ENCODE data around the gene USP54. TPM values are rescaled to one million over a fixed set of nuclear protein-coding genes. Genes with fewer than 3 reads are reported as not detected.

Gene USP54
- total and polyA plus RNA-seq, 2 experiments from 2014 or later: 15.1 to 27.4 TPM

- peaks cover 42% of the 10 kb centered on the region for H3K4me1 Mint-ChIP-seq
- Histone ChIP-seq H4K20me1 (replicated peaks; ENCODE audit: insufficient read depth) (no peaks in the 10 kb centered on the region), H3K9me2 (ENCODE audit: insufficient read depth) (no peaks in the 10 kb centered on the region), H3K36me3 (ENCODE audit: insufficient read depth) (no peaks in the 10 kb centered on the region), H3K79me2 (replicated peaks; ENCODE audit: insufficient read depth) (peaks cover 26% of the 10 kb centered on the region), H2AFZ (no peak overlapping the region), H3K4me3 (no peak overlapping the region), H3K4me2 (peak overlapping the region; percentile 58; the same call in 1 of the 2 replicates), H3K27ac (ENCODE audit: low read depth) (no peak overlapping the region), H3K27me3 (ENCODE audit: insufficient read depth) (no peaks in the 10 kb centered on the region), H3F3A (replicated peaks; ENCODE audit: low read depth) (no peaks in the 10 kb centered on the region; the same call in 1 of the 2 replicates), H3K4me1 (ENCODE audit: insufficient read depth) (peaks cover 32% of the 10 kb centered on the region)
- TF ChIP-seq EZH2 (IDR thresholded peaks at IDR 0.05; ENCODE audit: low read depth, unreplicated experiment): no peak
- no peak overlapping the region for H3K27ac Mint-ChIP-seq
- H3K36me3 Mint-ChIP-seq (ENCODE audit: low read depth): peaks cover 10% of the 10 kb centered on the region
- ATAC-seq (no peak), DNase-seq (ENCODE audit: low spot score) (no peak)
- H3K27me3 Mint-ChIP-seq (ENCODE audit: insufficient read depth, low read depth, poor library complexity): peaks cover 2% of the 10 kb centered on the region
- H3K9me3 Mint-ChIP-seq: peaks cover 5% of the 10 kb centered on the region; the same call in 1 of the 3 replicates
- H3K4me3 Mint-ChIP-seq: peak overlapping the region; percentile 29; the same call in 1 of the 3 replicates
These were observed 1.5 kb downstream of the USP54 start for GRCh38 chr10:73589563-73590126.

- Histone ChIP-seq H3K9me2 (ENCODE audit: insufficient read depth) (no peaks in the 10 kb centered on the region), H3K79me2 (replicated peaks; ENCODE audit: insufficient read depth) (peaks cover 26% of the 10 kb centered on the region), H3K36me3 (ENCODE audit: insufficient read depth) (no peaks in the 10 kb centered on the region), H3F3A (replicated peaks; ENCODE audit: low read depth) (no peaks in the 10 kb centered on the region; the same call in 1 of the 2 replicates), H3K4me2 (no peak overlapping the region), H3K4me1 (ENCODE audit: insufficient read depth) (peaks cover 32% of the 10 kb centered on the region), H3K27me3 (ENCODE audit: insufficient read depth) (no peaks in the 10 kb centered on the region), H4K20me1 (replicated peaks; ENCODE audit: insufficient read depth) (no peaks in the 10 kb centered on the region), H3K27ac (ENCODE audit: low read depth) (no peak overlapping the region), H2AFZ (no peak overlapping the region), H3K4me3 (no peak overlapping the region)
- no peak overlapping the region; the same call in 1 of the 2 replicates for H3K27ac Mint-ChIP-seq
- H3K36me3 Mint-ChIP-seq (ENCODE audit: low read depth): peaks cover 10% of the 10 kb centered on the region
- ATAC-seq (no peak), DNase-seq (ENCODE audit: low spot score) (no peak)
- H3K9me3 Mint-ChIP-seq: peaks cover 5% of the 10 kb centered on the region; the same call in 1 of the 3 replicates
- no peak overlapping the region for H3K4me3 Mint-ChIP-seq
- H3K27me3 Mint-ChIP-seq (ENCODE audit: insufficient read depth, low read depth, poor library complexity): peaks cover 2% of the 10 kb centered on the region
- H3K4me1 Mint-ChIP-seq: peaks cover 40% of the 10 kb centered on the region
- TF ChIP-seq REST (IDR thresholded peaks at IDR 0.05; ENCODE audit: unreplicated experiment): no peak
- no peak for TF ChIP-seq JUNB (IDR thresholded peaks at IDR 0.05; ENCODE audit: unreplicated experiment)
- TF ChIP-seq, protein P1, sequence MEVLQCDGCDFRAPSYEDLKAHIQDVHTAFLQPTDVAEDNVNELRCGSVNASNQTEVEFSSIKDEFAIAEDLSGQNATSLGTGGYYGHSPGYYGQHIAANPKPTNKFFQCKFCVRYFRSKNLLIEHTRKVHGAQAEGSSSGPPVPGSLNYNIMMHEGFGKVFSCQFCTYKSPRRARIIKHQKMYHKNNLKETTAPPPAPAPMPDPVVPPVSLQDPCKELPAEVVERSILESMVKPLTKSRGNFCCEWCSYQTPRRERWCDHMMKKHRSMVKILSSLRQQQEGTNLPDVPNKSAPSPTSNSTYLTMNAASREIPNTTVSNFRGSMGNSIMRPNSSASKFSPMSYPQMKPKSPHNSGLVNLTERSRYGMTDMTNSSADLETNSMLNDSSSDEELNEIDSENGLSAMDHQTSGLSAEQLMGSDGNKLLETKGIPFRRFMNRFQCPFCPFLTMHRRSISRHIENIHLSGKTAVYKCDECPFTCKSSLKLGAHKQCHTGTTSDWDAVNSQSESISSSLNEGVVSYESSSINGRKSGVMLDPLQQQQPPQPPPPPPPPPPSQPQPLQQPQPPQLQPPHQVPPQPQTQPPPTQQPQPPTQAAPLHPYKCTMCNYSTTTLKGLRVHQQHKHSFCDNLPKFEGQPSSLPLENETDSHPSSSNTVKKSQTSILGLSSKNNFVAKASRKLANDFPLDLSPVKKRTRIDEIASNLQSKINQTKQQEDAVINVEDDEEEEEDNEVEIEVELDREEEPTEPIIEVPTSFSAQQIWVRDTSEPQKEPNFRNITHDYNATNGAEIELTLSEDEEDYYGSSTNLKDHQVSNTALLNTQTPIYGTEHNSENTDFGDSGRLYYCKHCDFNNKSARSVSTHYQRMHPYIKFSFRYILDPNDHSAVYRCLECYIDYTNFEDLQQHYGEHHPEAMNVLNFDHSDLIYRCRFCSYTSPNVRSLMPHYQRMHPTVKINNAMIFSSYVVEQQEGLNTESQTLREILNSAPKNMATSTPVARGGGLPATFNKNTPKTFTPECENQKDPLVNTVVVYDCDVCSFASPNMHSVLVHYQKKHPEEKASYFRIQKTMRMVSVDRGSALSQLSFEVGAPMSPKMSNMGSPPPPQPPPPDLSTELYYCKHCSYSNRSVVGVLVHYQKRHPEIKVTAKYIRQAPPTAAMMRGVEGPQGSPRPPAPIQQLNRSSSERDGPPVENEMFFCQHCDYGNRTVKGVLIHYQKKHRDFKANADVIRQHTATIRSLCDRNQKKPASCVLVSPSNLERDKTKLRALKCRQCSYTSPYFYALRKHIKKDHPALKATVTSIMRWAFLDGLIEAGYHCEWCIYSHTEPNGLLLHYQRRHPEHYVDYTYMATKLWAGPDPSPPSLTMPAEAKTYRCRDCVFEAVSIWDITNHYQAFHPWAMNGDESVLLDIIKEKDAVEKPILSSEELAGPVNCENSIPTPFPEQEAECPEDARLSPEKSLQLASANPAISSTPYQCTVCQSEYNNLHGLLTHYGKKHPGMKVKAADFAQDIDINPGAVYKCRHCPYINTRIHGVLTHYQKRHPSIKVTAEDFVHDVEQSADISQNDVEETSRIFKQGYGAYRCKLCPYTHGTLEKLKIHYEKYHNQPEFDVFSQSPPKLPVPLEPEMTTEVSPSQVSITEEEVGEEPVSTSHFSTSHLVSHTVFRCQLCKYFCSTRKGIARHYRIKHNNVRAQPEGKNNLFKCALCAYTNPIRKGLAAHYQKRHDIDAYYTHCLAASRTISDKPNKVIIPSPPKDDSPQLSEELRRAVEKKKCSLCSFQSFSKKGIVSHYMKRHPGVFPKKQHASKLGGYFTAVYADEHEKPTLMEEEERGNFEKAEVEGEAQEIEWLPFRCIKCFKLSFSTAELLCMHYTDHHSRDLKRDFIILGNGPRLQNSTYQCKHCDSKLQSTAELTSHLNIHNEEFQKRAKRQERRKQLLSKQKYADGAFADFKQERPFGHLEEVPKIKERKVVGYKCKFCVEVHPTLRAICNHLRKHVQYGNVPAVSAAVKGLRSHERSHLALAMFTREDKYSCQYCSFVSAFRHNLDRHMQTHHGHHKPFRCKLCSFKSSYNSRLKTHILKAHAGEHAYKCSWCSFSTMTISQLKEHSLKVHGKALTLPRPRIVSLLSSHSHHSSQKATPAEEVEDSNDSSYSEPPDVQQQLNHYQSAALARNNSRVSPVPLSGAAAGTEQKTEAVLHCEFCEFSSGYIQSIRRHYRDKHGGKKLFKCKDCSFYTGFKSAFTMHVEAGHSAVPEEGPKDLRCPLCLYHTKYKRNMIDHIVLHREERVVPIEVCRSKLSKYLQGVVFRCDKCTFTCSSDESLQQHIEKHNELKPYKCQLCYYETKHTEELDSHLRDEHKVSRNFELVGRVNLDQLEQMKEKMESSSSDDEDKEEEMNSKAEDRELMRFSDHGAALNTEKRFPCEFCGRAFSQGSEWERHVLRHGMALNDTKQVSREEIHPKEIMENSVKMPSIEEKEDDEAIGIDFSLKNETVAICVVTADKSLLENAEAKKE (CRISPR knock-in tag; IDR thresholded peaks at IDR 0.05): no peak
- no peak for TF ChIP-seq NANOG (IDR thresholded peaks at IDR 0.05; ENCODE audit: borderline replicate concordance)
- TF ChIP-seq STAT1 (IDR thresholded peaks at IDR 0.05; ENCODE audit: unreplicated experiment): no peak
- TF ChIP-seq, protein P2, sequence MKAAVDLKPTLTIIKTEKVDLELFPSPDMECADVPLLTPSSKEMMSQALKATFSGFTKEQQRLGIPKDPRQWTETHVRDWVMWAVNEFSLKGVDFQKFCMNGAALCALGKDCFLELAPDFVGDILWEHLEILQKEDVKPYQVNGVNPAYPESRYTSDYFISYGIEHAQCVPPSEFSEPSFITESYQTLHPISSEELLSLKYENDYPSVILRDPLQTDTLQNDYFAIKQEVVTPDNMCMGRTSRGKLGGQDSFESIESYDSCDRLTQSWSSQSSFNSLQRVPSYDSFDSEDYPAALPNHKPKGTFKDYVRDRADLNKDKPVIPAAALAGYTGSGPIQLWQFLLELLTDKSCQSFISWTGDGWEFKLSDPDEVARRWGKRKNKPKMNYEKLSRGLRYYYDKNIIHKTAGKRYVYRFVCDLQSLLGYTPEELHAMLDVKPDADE (IDR thresholded peaks at IDR 0.05): no peak
- TF ChIP-seq EZH2phosphoT487 (IDR thresholded peaks at IDR 0.05; ENCODE audit: unreplicated experiment): no peak
These were observed 2.5 kb downstream of the USP54 start for GRCh38 chr10:73588656-73589055.

Data from GM23338 (cell line).